A549 (cell line): ENCODE results near the gene UNC79.

Experiments
- CBX2 ChIP-seq: fragments of 200-600 bp; sonication (generic); IDR thresholded peaks from 2 replicates; pipeline ENCODE4 v1.6.1; 2016; ENCODE audit warnings: low read depth, mild to moderate bottlenecking, borderline replicate concordance
- EHMT2 ChIP-seq: fragments of 200-600 bp; sonication (generic); IDR thresholded peaks from 2 replicates; pipeline ENCODE4 v1.6.1; 2016; ENCODE audit warnings: antibody characterized with exemption, low read depth, mild to moderate bottlenecking, moderate library complexity
- EP300 ChIP-seq, 2 experiments: fragments of >200 bp; sonication (Bioruptor Twin); formaldehyde crosslinking; IDR thresholded peaks; 2 replicates in 1 of 2; 3 replicates in 1 of 2; pipeline ENCODE4 v1.6.1; 2016 to 2017
- KDM5A ChIP-seq: fragments of 200-600 bp; sonication (generic); IDR thresholded peaks from 2 replicates; pipeline ENCODE4 v1.6.1; 2016; ENCODE audit warnings: antibody characterized with exemption, mild to moderate bottlenecking
- MAZ ChIP-seq: fragments of 150-350 bp; IDR thresholded peaks from 2 replicates; pipeline ENCODE4 v1.6.1; 2014; ENCODE audit warnings: antibody characterized with exemption, low read depth, low read length, borderline replicate concordance
- POLR2A ChIP-seq: IDR thresholded peaks from 2 replicates; pipeline ENCODE4 v1.6.1; 2012; ENCODE audit warnings: mild to moderate bottlenecking, low read length
- POLR2AphosphoS2 ChIP-seq: conservative IDR thresholded peaks from 2 replicates; pipeline ENCODE4 v1.6.1; 2012; ENCODE audit warnings: low read length, improper control_type of control experiment, inconsistent platforms
- REST ChIP-seq: fragments of 200-600 bp; sonication (generic); IDR thresholded peaks from 2 replicates; pipeline ENCODE4 v1.6.1; 2016; ENCODE audit warnings: antibody characterized with exemption, mild to moderate bottlenecking, moderate library complexity
- RFX5 ChIP-seq: fragments of 450-650 bp; IDR thresholded peaks from 2 replicates; pipeline ENCODE4 v1.7.1; 2014; ENCODE audit warnings: antibody characterized with exemption, mild to moderate bottlenecking, moderate library complexity
- ZNF302 ChIP-seq: fragments of 250-450 bp; sonication (Bioruptor Pico); IDR thresholded peaks from 2 replicates; pipeline ENCODE4 v1.9.0; 2021; ENCODE audit warnings: inconsistent platforms, mild to moderate bottlenecking, moderate library complexity
- TF ChIP-seq, protein P1 (sequence below): fragments of >200 bp; sonication (Bioruptor Twin); formaldehyde crosslinking; IDR thresholded peaks from 3 replicates; pipeline ENCODE4 v1.5.1; 2016

DNA sequence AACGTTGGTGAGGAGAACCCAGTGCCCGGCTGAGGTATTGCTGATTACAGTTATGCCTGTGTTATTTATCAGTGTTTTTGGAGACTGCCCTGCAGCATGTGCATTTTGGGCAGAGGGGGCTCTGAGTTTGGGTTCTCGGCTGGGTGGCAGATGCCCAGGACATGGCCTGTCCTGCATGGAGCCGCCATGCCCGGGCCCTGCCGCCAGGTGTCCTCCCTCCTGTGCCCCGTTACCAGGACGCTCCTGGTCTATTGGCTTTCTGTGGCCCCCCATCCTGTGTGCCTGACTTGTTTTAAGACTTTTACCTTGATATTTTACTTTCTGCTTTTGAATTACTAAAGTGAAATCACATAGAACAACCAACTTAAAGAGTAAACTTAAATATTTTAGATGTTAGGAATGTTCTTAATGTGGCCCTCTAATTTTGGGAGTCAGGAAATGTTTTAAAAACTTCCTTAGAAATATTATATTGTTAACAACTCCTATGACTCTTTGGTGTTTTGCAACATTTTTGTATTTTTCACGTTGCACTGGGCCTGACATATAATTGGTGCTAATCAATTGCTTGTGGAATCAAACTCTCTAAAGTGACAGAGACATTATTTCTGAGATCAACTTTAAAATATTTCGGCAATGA lies 305.8 kb downstream of the UNC79 start:
- TF ChIP-seq CBX2, result no peak
- TF ChIP-seq, protein P1, sequence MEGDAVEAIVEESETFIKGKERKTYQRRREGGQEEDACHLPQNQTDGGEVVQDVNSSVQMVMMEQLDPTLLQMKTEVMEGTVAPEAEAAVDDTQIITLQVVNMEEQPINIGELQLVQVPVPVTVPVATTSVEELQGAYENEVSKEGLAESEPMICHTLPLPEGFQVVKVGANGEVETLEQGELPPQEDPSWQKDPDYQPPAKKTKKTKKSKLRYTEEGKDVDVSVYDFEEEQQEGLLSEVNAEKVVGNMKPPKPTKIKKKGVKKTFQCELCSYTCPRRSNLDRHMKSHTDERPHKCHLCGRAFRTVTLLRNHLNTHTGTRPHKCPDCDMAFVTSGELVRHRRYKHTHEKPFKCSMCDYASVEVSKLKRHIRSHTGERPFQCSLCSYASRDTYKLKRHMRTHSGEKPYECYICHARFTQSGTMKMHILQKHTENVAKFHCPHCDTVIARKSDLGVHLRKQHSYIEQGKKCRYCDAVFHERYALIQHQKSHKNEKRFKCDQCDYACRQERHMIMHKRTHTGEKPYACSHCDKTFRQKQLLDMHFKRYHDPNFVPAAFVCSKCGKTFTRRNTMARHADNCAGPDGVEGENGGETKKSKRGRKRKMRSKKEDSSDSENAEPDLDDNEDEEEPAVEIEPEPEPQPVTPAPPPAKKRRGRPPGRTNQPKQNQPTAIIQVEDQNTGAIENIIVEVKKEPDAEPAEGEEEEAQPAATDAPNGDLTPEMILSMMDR, result peak; percentile 34; the same call in 2 of the 3 replicates
- TF ChIP-seq MAZ, result no peak
- no peak for TF ChIP-seq RFX5
- no peak for TF ChIP-seq KDM5A
- no peak for TF ChIP-seq EP300 (IDR thresholded peaks at IDR 0.05)
- TF ChIP-seq POLR2A, result no peak
- TF ChIP-seq REST, result no peak
- no peak for TF ChIP-seq EHMT2
- TF ChIP-seq ZNF302 (CRISPR knock-in tag), result no peak
- no peak for TF ChIP-seq POLR2AphosphoS2
